Measurements from ENCODE around the gene IL17RC. TPM values are rescaled to one million over a fixed set of nuclear protein-coding genes. Genes with fewer than 3 reads are reported as not detected.

The IL17RC gene
- total and polyA plus RNA-seq, 2 experiments from 2014 or later, result 8.4 to 12.6 TPM

GRCh38 chr3:9906480-9906879 is 10.4 kb upstream of the IL17RC start:
- H3K4me1 ChIP-seq (ENCODE audit: insufficient read depth), result peaks cover 17% of the 10 kb centered on the region
- no peak overlapping the region for H2AFZ ChIP-seq
- Mint-ChIP-seq H3K4me3 (no peak overlapping the region), H3K4me1 (peaks cover 20% of the 10 kb centered on the region), H3K36me3 (ENCODE audit: low read depth) (peaks cover 5% of the 10 kb centered on the region), H3K27ac (no peak overlapping the region), H3K9me3 (peaks cover 7% of the 10 kb centered on the region), H3K27me3 (ENCODE audit: insufficient read depth, low read depth, poor library complexity) (peaks cover 11% of the 10 kb centered on the region)
- no peak overlapping the region for H3K4me3 ChIP-seq
- ATAC-seq, result no peak
- no peak for DNase-seq (ENCODE audit: low spot score)
- TF ChIP-seq STAT1 (IDR thresholded peaks at IDR 0.05; ENCODE audit: unreplicated experiment) (no peak), ETS1 (IDR thresholded peaks at IDR 0.05) (no peak), REST (IDR thresholded peaks at IDR 0.05; ENCODE audit: unreplicated experiment) (no peak), ZNF114 (CRISPR knock-in tag; IDR thresholded peaks at IDR 0.05) (no peak), EZH2phosphoT487 (IDR thresholded peaks at IDR 0.05; ENCODE audit: unreplicated experiment) (no peak), NANOG (IDR thresholded peaks at IDR 0.05; ENCODE audit: borderline replicate concordance) (no peak), CREB1 (CRISPR knock-in tag; IDR thresholded peaks at IDR 0.05; ENCODE audit: low read depth) (no peak), JUNB (IDR thresholded peaks at IDR 0.05; ENCODE audit: unreplicated experiment) (no peak), CTCF (conservative IDR thresholded peaks at IDR 0.05; ENCODE audit: low read depth in 2 of 2) (no peak), ZNF331 (CRISPR knock-in tag; IDR thresholded peaks at IDR 0.05; ENCODE audit: low read depth) (no peak), POLR2AphosphoS5 (IDR thresholded peaks at IDR 0.05; ENCODE audit: low read depth) (no peak), ZNF462 (CRISPR knock-in tag; IDR thresholded peaks at IDR 0.05) (no peak), EZH2 (IDR thresholded peaks at IDR 0.05; ENCODE audit: low read depth, unreplicated experiment) (no peak)
- no peaks in the 10 kb centered on the region for H3F3A ChIP-seq (replicated peaks; ENCODE audit: low read depth)
- H3K27me3 ChIP-seq (ENCODE audit: insufficient read depth), result no peaks in the 10 kb centered on the region
- no peaks in the 10 kb centered on the region for H3K79me2 ChIP-seq (replicated peaks; ENCODE audit: insufficient read depth)
- H4K20me1 ChIP-seq (replicated peaks; ENCODE audit: insufficient read depth), result no peaks in the 10 kb centered on the region
- no peaks in the 10 kb centered on the region for H3K36me3 ChIP-seq (ENCODE audit: insufficient read depth)
- H3K27ac ChIP-seq (ENCODE audit: low read depth), result no peak overlapping the region
- no peak overlapping the region for H3K4me2 ChIP-seq
- H3K9me2 ChIP-seq (ENCODE audit: insufficient read depth), result no peaks in the 10 kb centered on the region
